SHP77 (cell line): ENCODE measurements around the gene BTNL8.
"Not testable (repeated sequence)": the region's sequence is repeated elsewhere in the genome, so short reads cannot be mapped to it uniquely, and the experiment has no call there.

Source experiments
- DNase-seq, 2 experiments: peaks; one replicate each; lab custom pipeline; 2025; lab: John Stamatoyannopoulos, UW

Gene BTNL8

GRCh38 chr5:180874804-180875582 is 24.0 kb upstream of the BTNL8 start:
- DNase-seq = no peak

DNA sequence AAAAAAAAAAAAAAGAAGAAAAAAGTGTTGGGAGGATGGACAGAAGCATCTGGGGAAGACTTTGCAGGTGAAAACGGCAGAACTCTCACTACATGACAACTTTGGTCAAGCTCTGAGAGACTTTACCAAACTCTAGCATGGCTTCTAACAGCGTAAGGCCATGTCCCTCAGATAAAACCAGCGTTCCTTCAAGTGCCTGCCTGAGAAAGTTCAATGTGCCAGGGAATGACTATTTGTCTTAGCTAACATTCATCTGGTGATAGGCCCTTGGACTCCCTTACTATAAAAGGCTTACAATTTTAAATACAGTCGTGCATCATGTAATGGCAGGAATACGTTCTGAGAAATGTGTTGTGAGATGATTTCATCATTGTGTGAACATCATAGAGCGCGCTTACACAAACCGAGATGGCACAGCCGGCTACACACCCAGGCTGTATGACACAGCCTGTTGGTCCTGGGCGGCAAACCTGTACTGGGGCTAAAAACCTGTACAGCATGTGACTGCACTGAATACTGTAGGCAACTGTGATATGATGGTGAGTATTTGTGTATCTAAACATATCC is 23.0 kb upstream of the BTNL8 start:
- DNase-seq = no peak

GRCh38 chr5:180885845-180886529 is 13.0 kb upstream of the BTNL8 start:
- DNase-seq = peak; percentile 31 to 47

GRCh38 chr5:180889381-180889780 is 9.6 kb upstream of the BTNL8 start:
- no peak for DNase-seq

GRCh38 chr5:180895330-180895729 is 3.6 kb upstream of the BTNL8 start:
- not testable (repeated sequence) for DNase-seq

- DNase-seq = no peak
Measured at GRCh38 chr5:180900178-180900577, 1.2 kb downstream of the BTNL8 start.

GRCh38 chr5:180901319-180902009 is 2.5 kb downstream of the BTNL8 start:
- DNase-seq = no peak

DNA sequence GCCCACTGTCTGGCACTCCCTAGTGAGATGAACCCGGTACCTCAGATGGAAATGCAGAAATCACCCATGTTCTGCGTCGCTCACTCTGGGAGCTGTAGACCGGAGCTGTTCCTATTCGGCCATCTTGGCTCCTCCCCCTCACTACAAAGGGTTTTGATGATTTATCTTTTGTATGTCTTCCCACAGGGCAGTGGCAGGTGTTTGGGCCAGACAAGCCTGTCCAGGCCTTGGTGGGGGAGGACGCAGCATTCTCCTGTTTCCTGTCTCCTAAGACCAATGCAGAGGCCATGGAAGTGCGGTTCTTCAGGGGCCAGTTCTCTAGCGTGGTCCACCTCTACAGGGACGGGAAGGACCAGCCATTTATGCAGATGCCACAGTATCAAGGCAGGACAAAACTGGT is 9.4 kb downstream of the BTNL8 start:
- peak in 1 of 2 experiments; percentile 5 for DNase-seq

GRCh38 chr5:180908998-180909731 is 10.2 kb downstream of the BTNL8 start:
- DNase-seq = no peak

DNA sequence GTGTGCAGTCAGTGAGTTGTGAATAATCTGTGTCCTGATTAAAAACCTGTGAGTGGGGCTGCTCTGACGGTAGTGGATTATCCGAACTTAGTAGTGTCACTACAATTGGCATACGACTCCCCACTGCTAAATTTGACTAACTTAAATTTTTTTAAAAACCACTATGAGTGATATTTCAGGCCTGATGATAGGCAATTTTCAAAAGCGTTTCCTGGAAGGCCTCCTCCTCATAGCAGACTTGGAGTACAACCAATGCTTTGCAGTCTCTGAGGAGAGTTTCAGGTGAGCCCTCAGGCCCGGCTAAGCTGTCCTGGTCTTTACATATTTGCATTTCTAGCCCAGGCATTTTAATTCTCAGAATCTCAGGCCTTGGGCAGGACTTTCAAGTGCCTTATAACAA is 10.8 kb downstream of the BTNL8 start:
- no peak for DNase-seq

DNA sequence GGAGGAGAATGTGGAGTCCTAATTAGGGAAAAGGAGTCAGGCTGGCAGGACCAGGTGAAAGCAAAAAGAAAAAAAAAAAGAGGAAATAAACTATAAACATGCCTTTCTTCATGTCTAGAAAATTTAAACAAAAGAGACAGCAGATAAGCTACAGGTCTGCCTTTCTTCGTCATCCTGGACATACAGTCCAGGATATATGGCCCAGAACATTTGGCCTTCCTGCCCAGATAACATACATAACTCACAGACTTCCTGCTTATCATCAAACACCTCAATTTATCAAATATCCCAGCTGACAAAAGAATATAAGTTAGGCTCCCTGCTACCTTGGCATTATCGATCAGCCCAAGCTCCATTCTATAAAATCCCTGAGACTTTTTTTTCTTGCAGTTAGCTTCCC is 11.2 kb downstream of the BTNL8 start:
- DNase-seq = no peak

DNA sequence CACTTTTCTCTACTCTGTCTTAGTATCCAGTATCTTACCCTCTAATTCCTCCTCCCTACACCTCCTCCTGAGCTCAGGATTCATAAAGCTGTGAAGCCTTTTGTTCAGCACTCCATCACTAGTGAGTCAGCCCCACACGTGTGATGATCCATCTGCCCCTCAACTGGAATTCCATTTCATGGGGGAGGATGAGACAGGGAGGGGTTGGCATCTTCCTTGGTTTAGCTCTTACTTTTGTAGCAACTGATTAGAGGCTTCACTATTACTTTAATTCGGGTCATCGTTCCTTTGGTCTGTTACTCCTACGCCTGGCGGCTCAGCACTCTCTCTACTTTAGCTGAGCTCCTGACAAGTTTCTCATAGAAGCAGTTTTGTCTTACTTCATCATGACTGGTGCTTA is 11.8 kb downstream of the BTNL8 start:
- DNase-seq = no peak

DNA sequence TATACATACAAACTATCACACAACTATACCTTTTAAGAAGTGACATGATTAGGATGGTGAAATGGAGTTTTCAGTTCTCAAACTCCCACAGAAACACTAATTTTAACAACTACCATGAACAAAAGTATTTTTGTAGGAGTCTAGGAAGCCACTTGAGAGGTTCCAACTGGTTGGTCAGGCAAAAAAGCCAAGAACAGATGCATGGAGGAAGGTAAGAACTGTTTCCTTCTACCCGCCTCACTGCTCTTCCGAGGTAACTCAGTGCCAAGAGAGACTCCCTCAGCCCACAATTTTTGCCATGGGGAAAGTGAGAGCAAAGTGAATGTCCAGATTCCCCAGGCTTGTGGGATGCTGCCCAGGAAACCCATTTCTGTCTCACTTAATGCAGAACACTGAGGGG is 15.7 kb downstream of the BTNL8 start:
- DNase-seq = no peak

- DNase-seq = no peak
Measured at GRCh38 chr5:180915924-180916323, 17.0 kb downstream of the BTNL8 start.

DNA sequence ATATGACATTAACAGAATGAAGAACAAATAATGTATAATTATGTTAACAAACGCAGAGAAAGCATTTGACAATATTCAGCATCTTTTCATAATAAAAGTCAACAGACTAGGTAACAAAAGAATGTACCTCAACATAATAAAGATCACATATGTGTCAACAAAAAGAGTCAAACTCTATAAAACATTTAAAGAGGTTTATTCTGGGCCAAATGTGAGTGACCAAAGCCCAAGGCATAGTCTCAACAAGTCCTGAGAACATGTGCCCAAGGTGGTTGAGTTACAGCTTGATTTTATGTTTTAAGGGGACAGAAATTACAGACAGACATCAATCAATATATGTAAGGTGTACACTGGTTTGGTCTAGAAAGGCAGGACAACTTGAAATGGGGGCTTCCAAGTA is 19.4 kb downstream of the BTNL8 start:
- DNase-seq = no peak

GRCh38 chr5:180920710-180921109 is 21.8 kb downstream of the BTNL8 start:
- DNase-seq = no peak

DNA sequence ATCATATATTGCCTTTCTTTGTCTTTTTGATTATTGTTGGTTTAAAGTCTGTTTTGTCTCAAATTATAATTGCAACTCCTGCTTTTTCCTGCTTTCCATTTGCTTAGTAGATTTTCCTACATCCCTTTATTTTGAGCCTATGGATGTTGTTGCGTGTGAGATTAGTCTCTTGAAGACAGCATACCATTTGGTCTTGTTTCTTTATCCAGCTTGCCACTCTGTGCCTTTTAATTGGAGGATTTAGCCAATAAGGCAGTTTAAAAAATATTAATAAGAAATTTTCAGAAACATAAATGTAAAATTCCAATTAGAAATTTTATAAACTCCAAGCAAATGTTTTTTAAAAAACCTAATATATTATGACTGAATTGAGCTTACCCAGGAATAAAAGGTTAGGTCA is 24.0 kb downstream of the BTNL8 start:
- DNase-seq = no peak

DNA sequence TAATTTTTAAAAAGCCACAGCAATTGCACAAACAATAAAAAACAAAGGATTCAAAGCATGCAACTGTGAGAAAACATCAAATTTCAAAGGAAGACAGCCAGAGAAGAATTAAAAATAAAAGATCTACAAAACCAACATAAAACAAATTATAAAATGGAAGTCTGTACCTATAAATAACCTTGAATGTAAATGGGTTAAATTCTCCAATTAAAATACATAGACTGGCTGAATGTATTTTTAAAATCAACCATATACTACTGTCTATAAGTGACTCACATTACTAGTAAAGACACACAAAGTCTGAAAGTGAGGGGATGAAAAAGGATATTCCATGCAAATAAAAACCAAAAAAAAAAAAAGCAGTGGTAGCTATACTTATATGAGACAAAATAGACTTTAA is 33.7 kb downstream of the BTNL8 start:
- DNase-seq = no peak

DNA sequence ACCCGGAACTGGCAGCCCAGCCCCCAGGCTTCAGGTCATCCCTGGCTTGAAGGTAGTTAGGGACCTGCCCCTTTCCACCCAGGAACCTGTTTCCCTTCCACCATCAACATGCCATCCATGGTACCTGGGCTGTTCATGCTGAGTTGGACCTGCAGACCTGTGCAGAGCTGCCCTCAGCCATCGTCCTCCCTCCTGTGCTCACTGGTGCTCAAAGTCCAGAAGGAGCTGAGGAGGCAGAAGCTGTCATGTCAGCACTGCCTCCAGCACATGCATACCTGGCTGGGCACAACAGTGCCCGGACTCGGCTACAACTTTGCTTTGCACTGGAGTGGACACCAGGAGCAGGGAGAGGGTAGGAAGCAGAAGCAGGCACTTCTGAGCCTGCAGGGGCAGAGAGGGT is 36.2 kb downstream of the BTNL8 start:
- DNase-seq = no peak

DNA sequence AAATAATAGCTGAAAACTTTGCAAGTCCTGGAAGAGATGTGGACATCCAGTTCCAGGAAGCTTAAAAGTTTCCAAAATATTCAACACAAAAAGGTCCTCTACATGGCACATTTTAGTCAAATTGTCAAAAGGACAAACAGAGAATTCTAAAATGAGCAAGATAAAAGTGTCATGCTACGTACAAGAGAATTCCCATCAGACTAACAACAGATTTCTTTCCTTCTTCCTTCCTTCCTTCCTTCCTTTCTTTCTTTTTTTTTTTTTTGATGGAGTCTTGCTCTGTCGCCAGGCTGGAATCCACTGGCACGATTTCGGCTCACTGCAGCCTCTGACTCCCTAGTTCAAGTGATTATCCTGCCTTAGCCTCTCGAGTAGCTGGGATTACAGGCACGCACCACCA is 39.3 kb downstream of the BTNL8 start:
- DNase-seq = no peak

DNA sequence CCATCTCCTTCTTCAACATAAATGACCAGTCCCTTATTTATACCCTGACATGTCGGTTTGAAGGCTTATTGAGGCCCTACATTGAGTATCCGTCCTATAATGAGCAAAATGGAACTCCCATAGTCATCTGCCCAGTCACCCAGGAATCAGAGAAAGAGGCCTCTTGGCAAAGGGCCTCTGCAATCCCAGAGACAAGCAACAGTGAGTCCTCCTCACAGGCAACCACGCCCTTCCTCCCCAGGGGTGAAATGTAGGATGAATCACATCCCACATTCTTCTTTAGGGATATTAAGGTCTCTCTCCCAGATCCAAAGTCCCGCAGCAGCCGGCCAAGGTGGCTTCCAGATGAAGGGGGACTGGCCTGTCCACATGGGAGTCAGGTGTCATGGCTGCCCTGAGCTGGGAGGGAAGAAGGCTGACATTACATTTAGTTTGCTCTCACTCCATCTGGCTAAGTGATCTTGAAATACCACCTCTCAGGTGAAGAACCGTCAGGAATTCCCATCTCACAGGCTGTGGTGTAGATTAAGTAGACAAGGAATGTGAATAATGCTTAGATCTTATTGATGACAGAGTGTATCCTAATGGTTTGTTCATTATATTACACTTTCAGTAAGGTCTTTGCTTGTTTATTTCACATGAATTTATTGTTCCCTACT is 51.5 kb downstream of the BTNL8 start:
- DNase-seq = no peak

- DNase-seq = no peak
Measured at GRCh38 chr5:180959661-180960060, 60.7 kb downstream of the BTNL8 start.
